Uterus (tissue), 2 donors: Measurements from ENCODE around the gene MUC12.

Source experiments
- POLR2A ChIP-seq, 2 donors: fragments of 450-650 bp; IDR thresholded peaks; one replicate each; pipeline ENCODE4 v1.6.1; 2016; ENCODE audit warnings: antibody characterized with exemption in 2 of 2, mild to moderate bottlenecking in 1 of 2, moderate library complexity in 1 of 2
- TF ChIP-seq, protein P1 (sequence below), 4 experiments: fragments of 200-600 bp in 2 of 4; fragments of 450-650 bp in 2 of 4; sonication (generic) in 2 of 4; IDR thresholded peaks; one replicate each; pipeline ENCODE4 v1.5.1; 2016 to 2019; ENCODE audit warnings: antibody characterized with exemption in 4 of 4, mild to moderate bottlenecking in 2 of 4, moderate library complexity in 1 of 4

DNA sequence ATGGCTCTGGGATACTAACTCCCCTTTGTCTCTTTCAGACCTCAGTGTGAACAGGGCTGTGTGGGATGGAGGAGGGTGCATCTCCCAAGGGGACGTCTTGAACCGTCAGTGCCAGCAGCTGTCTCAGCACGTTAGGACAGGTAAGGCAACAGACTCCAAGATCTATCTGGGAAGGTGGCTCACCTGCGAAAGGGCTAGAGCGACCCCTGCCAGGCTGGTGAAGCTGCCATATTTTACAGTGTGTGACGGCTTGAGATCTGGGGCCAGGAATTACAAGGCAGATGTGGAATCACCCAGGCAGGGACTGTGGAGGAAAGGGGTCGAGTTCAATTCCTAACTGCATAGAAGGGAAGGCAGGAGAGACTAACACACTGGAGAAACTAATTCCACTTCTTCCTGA, 61.7 kb downstream of the MUC12 start:
- no peak for TF ChIP-seq POLR2A (IDR thresholded peaks at IDR 0.05)
- TF ChIP-seq, protein P1, sequence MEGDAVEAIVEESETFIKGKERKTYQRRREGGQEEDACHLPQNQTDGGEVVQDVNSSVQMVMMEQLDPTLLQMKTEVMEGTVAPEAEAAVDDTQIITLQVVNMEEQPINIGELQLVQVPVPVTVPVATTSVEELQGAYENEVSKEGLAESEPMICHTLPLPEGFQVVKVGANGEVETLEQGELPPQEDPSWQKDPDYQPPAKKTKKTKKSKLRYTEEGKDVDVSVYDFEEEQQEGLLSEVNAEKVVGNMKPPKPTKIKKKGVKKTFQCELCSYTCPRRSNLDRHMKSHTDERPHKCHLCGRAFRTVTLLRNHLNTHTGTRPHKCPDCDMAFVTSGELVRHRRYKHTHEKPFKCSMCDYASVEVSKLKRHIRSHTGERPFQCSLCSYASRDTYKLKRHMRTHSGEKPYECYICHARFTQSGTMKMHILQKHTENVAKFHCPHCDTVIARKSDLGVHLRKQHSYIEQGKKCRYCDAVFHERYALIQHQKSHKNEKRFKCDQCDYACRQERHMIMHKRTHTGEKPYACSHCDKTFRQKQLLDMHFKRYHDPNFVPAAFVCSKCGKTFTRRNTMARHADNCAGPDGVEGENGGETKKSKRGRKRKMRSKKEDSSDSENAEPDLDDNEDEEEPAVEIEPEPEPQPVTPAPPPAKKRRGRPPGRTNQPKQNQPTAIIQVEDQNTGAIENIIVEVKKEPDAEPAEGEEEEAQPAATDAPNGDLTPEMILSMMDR (IDR thresholded peaks at IDR 0.05), result no peak
